GM21423 (cell line): ENCODE measurements around the gene GDF10.

Source experiments
- ATAC-seq: cut with Tn5 transposase; IDR thresholded peaks from one replicate; pipeline ENCODE4 v1.9.1; 2021; ENCODE audit warnings: mild to moderate bottlenecking, moderate library complexity; ENCODE audit not compliant: unreplicated experiment

GDF10 gene

GRCh38 chr10:47349941-47350371 is 50.0 kb downstream of the GDF10 start:
- ATAC-seq: no peak

- ATAC-seq: no peak
Observed at GRCh38 chr10:47350671-47351640, 51.0 kb downstream of the GDF10 start.

- ATAC-seq: no peak
Observed at GRCh38 chr10:47351899-47352815, 52.2 kb downstream of the GDF10 start.

GRCh38 chr10:47353351-47353750 is 53.4 kb downstream of the GDF10 start:
- no peak for ATAC-seq

- no peak for ATAC-seq
Observed at GRCh38 chr10:47354165-47354564, 54.2 kb downstream of the GDF10 start.

- no peak for ATAC-seq
Observed at GRCh38 chr10:47354900-47355299, 54.9 kb downstream of the GDF10 start.

GRCh38 chr10:47356708-47357107 is 56.7 kb downstream of the GDF10 start:
- no peak for ATAC-seq

GRCh38 chr10:47357131-47357582 is 57.2 kb downstream of the GDF10 start:
- ATAC-seq: no peak

GRCh38 chr10:47357911-47358310 is 57.9 kb downstream of the GDF10 start:
- no peak for ATAC-seq

- ATAC-seq: no peak
Observed at GRCh38 chr10:47358457-47358856, 58.5 kb downstream of the GDF10 start.

- no peak for ATAC-seq
Observed at GRCh38 chr10:47359101-47359500, 59.1 kb downstream of the GDF10 start.

GRCh38 chr10:47359626-47360418 is 59.8 kb downstream of the GDF10 start:
- ATAC-seq: no peak

- ATAC-seq: no peak
Observed at GRCh38 chr10:47360419-47361040, 60.5 kb downstream of the GDF10 start.

GRCh38 chr10:47361293-47361692 is 61.3 kb downstream of the GDF10 start:
- ATAC-seq: no peak

- ATAC-seq: no peak
Observed at GRCh38 chr10:47362199-47362598, 62.2 kb downstream of the GDF10 start.
